T-helper 2 cell treated with Interferon-gamma antibody and Interleukin-4, amounts not matched to agents 100 ng/mL and 5 ng/mL, for 36 hours (primary cell): ENCODE results near the gene GABRR2. TPM values are rescaled to one million over a fixed set of nuclear protein-coding genes. Genes with fewer than 3 reads are reported as not detected.

Experiments
- intact Hi-C: fragments of 100-400 bp; cut with micrococcal nuclease; formaldehyde crosslinking; loops from one replicate; pipeline ENCODE4 v1.15.1; 2023
- total RNA-seq: library from RNA; stranded (reverse); gene quantifications from 2 replicates; pipeline ENCODE4 v1.2.3, GENCODE V29; 2022

GABRR2 gene
- 0.73 and 1.2 TPM in 2 replicates for total RNA-seq

DNA sequence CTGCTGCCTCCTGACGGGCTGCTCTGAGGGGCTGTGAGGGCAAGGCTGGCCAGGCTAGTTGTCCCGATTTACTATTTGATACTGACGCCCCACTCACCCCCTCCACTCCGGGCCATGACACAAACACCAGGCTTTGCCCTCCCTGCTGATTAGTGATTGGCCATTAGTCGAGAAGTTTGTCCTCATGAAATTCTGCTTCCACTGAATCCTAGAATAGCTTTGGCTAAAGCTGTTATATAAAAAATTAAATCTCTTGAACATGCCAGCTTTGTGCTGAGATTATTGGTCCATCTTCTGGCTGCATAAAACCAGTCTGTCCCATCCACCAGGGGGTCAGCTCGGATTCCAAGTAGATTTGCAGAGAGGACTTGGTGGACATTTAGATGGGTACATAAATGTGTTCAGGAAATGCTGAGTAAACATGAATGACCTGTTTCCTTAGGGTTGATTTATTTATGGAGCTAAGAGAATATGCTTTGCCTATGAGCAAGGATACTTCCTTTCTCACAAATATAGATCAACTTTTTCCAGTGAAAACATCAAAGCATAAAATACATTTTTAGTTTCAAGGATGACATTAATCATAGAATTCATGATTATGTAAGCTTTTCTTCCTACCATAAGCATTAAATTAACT lies at the start of gene GABRR2:
TSS of gene GABRR2 (minus strand) at position 51 of the 637 bp plus-strand sequence. CDS start 134 bp downstream, outside the sequence.
- intact Hi-C loops = no loop called here

DNA sequence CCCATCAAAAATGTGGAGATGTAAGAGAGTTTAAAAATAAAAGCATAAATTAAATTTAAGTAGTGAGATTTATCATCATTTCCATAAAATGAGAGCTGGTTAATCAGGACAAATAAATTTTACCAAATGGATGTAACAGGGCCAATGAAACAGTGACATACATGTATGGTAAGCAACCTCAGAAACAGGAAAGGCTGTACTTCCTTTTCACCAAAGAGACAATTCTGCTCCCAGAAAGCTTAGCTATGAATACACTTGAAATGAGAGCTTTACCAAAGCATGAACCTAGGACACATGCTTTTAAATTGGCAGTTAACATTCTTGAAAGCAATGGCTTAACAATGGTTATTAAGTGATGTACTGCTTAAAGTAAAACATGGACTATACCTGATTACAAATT lies 49.5 kb upstream of the GABRR2 start:
- intact Hi-C loops = no loop called here

DNA sequence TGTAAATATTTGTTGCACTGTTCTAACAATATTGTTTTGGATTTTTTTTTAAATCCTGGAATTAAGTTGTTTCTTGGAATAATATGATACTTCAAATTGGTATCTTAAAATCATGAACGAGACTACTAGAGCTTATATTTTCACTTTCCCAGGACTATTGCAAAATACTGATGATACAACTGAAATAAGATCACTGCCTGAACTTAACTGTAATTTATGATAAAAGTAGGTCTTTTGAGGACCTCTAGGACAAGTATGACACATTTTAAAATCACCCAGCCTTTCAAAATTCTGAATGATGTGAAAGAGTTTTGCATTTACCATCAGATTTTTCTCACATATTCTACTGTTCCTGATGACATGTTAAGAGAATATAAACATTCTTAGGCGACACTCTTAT lies 46.1 kb upstream of the GABRR2 start:
- intact Hi-C loops = no loop called here

DNA sequence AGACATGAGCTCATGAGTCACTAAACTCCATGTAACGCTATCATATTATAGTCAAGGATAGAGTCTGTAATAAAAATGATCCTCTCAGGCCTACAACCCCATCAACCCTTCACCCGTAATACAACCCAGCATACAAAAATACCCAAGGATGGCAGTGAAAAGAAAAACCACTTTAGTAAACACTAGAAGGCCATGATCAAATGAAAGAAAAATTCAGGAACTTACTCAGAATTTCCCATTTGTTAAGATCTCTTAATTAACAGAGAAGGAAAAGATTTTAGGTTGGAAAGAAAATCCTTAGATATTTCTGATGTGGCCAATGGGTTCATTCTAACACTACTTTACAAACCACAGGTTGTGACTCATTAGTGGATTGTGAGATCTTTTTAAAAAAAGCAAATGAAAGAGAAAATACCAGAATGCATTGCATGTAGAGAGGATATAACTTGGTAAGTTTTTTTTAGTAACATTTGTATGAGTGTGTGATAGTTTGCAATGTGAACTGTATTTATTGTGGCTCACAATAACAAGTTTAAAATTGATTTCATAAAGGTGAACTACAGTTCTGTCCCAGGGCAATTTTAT lies 45.4 kb upstream of the GABRR2 start:
- intact Hi-C loops = no loop called here

DNA sequence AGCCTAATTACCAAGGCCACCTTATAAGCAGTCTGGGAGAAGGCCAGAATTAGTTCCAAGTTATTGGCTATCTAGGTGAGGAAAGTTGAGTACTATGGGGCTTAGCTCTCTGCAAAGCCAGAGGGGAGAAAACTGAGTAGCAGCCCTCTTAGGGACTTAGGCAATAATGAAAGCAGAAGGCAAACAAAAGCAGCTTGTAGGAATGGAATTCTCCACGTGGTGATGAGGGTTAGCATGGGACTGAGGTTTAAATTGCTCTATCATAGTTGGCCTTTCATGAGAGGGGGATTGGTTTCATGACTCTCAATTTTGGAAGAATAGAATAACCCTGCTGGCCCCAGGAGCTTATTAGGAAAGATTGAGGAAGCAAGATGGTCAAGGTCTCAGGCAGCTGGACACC lies 44.5 kb upstream of the GABRR2 start:
- intact Hi-C loops = loop anchor here (10.0 kb wide), 1 partner anchor 465 kb away; the partner anchor contains the start of gene CASP8AP2

DNA sequence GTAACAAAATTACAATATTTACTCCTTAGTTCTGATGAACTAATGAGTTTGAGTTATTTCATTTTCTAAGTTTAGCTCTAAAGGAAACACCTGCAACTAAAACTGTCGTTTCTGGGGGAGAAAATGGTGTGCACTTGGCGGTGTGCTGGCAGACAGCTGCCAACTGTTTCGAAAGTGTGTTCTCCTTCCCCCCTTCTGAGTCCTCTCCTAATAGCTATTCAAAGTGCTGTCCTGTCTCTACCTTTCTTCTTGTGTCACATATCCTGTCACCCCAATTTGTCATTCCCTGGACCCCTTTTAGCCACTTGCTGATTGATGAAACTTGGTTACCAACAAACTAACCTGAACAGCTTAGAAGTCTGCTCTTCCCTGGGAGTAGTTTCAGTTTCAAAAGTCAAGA lies 42.3 kb upstream of the GABRR2 start:
- intact Hi-C loops = loop anchor here (1.0 to 10.0 kb wide), 2 partner anchors 15 to 467 kb away; partner anchors contain the start of gene CASP8AP2

DNA sequence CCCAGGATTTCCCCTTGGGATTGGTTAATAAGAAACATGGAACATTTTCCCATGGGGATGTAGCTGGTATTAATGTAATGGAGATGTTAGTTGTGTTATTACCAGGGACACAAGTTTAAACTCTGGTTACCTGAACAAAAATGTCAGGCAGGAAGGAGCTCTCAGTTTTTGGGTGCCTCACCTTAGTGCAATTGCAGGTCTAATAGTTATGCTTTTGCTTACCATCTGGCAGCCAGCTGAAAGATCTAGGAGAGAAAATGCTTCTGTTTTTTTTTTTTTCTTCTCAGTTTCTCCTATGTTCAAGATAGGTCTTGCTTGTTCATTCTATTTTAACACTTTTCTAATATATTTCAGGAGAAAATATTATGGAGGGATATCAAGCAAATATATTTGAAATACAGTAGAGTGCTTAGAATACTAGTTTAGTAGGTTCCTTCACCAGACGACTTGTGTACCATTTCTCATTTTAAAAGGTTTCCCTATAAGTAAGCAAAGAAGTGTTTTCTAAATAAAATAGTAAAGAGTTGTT lies 41.6 kb upstream of the GABRR2 start:
- intact Hi-C loops = loop anchor here (1.0 to 10.0 kb wide), 2 partner anchors 16 to 468 kb away; partner anchors contain the start of gene CASP8AP2

DNA sequence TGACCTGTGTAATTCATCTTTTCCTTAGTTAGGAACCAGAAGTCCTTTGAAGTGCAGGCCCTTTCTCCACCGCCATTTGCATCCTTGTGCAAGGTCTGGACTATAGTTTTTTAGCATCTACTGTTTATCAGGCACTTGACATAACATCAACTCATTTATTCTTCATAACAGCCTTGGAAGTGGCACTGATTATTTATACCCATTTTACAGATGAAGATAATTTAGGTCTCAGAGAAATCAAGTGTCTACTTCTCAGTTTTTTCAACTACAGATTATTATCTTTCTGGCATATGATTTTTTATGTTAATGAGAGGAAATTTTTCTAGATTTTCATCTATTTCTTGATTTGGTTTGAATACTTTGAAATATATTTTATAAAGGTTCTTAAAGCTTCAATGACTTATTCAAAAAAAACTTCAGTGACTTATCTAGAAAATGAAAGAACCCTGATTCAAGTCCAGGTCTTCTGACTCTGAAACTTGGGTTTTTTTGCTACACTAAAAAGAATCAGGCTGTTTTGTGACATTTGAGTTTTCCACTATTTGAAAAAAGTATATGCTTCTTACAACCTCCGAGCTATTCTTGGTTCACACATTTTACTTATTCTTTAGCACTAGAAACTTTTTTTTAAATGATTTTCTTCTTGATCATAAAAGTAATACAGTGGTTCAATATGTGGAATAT lies 40.6 kb upstream of the GABRR2 start:
- intact Hi-C loops = loop anchor here (10.0 kb wide), 1 partner anchor 469 kb away; the partner anchor contains the start of gene CASP8AP2

DNA sequence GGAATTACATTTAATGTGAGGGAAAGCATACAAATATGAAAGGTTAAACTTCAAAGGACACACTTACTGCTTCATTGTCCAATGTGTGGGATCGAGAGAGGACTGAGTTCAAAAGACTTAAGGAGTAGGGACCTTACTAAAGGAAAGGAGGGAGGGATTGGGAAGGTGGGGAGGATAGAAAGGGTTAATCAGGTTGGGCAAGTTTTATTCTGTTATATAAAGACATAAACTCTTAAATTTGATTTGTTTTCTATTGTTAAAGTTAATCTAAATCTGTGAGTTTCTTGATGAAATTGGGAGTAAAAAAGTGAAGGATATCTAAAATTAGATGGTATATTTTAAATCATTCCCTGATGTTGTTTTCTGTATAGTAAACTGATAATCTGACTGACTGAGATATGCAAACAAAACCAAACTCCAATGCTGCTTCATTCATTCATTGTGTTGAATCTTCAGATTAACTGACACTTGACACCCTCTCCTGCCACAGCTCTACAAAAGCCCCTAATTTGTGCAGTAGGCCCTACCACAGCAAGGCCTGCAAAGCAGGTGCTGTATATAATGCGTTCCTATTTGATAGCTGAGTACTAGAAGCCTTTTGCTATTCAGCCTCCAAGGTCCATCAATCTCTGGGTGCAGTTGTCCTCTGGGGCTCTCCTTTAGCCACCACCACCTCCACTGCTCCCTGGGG lies 38.7 kb upstream of the GABRR2 start:
- intact Hi-C loops = loop anchor here (5.0 to 10.0 kb wide), 4 partner anchors 72 to 1233 kb away; partner anchors contain the start of genes CASP8AP2, MAP3K7 and PM20D2

DNA sequence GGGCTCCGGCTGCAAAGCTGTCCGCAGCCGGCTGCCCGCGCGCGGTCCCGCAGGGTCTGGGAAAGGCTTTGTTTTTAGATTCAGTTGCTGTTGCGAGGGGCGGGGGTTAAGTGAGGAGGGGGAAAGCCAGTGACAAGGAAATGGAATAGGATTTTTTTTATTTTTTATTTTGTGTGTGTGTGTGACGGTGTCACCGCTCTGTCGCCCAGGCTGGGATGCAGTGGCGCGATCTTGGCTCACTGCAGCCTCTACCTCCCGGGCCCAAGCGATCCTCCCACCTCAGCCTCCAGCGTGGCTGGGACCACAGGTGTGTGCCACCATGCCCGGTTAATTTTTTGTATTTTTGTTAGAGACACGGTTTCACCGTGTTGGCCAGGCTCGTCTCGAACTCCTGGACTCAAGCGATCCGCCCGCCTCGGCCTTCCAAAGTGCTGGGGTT lies 38.0 kb upstream of the GABRR2 start:
- intact Hi-C loops = loop anchor here (5.0 to 10.0 kb wide), 4 partner anchors 71 to 1234 kb away; partner anchors contain the start of genes CASP8AP2, MAP3K7 and PM20D2

DNA sequence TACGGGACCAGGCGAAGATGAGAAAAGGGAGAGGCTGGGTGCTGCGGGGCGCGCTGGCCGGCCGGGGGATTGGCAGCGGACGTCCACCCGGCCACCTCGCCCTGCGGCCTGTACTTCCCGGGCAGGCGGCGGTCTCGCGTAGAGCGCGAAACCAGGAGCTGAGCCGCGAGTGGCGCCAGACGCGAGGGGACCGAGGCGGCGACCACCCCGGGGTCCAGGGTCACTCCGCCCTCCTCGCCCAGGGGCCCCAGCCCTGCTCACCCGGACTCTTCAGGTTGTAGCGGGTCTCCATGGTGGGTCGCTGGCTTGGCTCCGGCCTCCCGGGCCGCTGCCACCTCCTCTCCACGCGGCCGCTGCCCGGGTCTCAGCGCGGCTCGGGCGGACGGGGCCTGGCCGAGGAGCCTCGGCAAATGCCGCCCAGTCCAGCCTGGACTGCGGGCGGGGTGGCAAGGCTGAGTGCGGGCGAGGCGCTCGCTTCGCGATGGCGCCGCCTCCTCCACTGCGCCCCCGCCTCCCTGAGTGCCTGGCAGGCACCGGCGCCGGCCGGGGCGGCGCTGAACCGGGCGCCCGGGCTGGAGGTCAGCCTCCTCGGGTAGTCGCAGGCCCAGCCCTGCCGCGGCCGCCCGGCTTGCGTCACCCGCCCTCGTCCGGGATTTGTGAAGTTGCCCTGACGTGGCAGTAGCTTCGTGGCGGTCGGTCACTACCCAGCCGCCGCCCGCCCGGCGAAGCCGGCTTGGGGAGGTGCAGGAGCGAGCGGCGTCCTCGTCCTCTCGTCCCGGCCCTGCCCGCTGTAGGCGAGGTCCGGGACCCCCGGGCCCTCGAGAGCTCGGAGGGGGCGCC lies 37.4 kb upstream of the GABRR2 start, which contains the start of gene UBE2J1:
TSS of gene UBE2J1 (minus strand) at position 445 of the 840 bp plus-strand sequence. CDS start at position 292, 153 bp downstream.
- intact Hi-C loops = loop anchor here (1.0 to 10.0 kb wide), 6 partner anchors 70 to 1235 kb away; partner anchors contain the start of genes CASP8AP2, MAP3K7, PM20D2 and RNGTT

DNA sequence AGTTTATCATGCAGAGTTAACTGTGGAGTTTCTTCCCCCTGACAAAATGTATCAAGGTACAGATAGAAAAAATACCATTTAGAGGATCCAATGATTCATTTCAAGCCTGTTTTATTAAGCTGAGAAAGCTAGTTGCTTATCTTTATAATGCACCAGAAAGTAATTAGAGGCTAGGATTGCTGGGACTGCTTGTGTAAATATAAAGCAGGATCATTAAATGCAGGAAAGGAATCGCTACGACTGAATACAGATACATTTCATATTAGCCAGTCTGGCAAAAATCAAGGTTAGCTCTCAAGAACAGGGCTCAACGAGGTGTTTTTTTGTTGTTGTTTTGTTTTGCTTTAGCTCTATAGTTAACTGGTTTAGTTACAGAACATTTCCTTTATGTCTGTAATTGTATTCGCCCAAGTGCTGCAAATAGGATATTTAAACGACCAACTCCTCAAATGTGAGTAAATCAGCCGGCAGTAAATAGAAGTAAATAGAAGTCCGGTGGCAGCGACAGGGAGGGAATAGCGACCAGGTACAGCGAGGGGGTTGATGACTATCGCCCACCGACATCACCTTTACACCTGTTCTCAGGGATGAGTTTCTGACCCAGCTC lies 36.7 kb upstream of the GABRR2 start:
- intact Hi-C loops = loop anchor here (1.0 to 10.0 kb wide), 6 partner anchors 69 to 1236 kb away; partner anchors contain the start of genes CASP8AP2, MAP3K7, PM20D2 and RNGTT

DNA sequence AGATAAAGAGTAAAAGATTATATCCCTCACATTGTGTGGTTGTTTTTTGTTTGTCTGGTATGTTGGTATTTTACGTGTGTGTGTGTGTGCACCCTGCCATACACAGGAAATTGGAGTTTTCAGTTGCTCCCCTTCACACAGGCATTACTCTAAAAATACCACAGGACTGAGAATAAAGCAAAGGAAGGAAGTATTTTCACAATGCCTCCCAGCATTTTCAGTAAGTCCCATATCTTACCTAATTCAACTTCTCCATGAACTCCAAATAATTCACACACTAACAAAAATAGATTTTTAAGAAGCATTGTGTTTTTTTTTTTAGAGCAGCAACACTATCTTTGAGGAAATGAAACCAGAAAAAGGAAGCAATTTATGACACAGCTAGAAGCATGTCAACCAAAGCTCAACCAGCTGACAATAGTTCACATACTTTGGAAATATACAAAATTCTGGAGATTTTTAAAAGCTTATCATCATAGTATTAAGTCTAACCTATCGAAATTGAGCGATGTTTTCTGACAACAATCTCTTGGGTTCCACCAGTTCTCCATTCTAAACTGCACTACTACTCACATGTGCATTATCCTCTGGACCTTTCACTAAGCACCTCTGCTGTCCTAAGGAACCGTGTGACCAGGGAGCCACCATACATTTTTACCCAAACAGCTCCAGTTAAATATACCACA lies 35.3 kb upstream of the GABRR2 start:
- intact Hi-C loops = loop anchor here (1.0 to 10.0 kb wide), 6 partner anchors 22 to 1237 kb away; partner anchors contain the start of genes CASP8AP2, MAP3K7 and PM20D2

DNA sequence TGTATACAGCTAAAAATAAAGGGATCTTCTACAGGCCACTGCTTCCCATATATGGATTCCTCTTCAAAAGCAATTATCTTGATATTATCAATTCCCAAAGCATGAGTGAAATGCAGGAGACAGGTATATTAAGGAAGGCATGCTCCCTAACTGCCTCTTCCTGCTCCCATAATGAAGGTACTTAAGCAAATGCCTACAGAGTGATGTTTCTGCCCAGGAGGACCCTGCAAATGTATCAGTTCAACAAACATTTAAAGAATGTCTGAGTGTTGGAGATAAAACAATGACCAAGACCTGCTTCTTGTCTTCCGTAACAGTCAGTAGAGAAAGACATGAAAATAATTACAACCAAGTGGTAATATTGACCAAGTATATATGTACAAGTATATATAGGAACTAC lies 33.3 kb upstream of the GABRR2 start:
- intact Hi-C loops = no loop called here

DNA sequence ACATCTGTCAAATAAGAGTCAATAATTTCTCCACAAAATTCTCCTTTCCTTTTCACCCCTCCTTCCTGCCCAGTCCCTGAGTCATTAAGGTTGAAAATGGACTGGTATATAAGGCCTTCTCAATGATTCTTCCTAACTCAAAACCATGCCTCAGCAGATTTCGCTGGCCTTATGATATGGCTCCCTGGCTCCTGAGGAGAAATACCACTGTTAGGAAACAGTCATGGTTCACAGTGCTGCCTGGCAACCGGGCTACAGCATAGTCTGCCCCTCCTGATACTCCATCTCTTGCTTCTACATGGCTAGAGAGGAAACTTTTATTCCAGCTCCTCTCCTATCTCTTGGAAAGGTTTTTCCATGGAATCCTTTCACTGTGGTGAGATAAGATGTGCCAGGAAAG lies 32.7 kb upstream of the GABRR2 start:
- intact Hi-C loops = no loop called here

DNA sequence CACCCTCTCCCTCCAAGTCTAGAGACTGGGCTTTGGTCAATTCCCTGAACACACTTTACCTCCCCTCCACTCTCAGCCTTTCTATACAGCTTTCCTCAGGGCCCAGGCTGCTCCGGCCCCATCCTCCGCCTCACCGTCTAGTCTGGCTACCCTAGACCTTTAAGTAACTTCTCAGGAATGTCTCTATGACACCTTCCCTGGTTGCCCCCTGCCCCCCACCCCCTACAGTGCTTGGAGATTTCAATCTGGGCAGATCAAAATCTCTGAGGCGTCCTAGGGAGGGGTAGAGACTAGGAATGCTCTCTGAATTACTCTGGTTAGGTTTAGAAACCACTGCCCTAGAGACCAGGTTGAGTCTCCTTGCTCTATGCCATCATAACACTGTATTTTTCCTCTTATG lies 31.3 kb upstream of the GABRR2 start:
- intact Hi-C loops = no loop called here

DNA sequence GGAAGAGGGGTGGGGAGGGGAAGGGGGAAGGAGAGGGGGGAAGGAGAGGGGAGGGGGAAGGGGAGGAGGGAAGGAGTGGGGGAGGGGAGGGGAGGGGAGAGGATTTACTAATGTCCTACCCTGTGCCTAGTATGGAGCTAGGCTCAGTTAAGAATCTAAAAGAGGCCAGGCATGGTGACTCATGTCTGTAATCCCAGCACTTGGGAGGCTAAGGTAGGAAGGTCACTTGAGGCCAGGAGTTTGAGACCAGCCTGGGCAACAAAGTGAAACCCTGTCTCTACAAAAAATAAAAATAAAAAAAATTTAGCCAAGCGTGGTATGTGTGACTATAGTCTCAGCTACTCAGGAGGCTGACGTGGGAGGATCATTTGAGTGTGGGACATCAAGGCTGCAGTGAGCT lies 24.5 kb upstream of the GABRR2 start:
- intact Hi-C loops = no loop called here

DNA sequence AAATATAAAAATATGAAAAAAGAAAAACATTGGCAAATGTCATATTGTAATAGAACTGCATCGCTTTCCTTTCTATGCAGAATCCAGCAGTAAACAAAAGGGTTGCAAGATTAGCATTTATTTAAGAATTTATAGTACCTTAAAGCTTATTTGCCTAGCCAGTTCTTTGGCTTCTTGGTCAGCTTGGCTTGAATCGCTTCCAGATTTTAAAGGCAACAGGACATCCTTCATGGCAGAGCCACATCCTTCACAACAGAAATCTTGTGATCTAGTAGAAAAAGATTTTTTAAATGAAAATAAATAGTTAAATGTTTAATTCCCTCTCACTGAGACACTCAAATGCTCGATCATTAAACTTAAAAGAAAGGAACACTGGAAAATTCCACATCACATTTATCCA lies 20.1 kb upstream of the GABRR2 start:
- intact Hi-C loops = no loop called here

DNA sequence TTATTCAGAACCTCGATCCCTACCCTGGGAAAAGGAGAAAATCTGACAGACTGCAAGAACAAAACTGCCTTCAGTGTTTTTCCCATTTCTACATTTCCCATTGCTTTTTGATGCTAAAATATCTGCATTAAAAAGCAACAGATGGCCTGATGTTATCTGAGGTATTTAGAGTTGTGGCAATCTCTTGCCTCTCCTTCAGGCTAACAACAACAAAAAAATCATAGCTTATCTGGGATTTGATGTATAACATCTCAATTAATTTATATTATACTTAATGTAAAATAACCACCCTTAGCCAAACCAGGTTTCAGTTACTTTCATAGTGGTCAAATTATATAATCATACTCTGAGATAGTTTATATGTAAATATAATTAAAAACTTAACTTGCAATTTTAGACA lies 15.8 kb upstream of the GABRR2 start:
- intact Hi-C loops = no loop called here
